SK-N-MC (cell line): ENCODE measurements around the gene PRR16.

Experiments
- EZH2 ChIP-seq: fragments of 200-600 bp; sonication (generic); IDR thresholded peaks from one replicate; pipeline ENCODE4 v1.6.1; 2017; ENCODE audit warnings: antibody characterized with exemption
- FOXP2 ChIP-seq: optimal IDR thresholded peaks from 2 replicates; pipeline ENCODE3; 2011; ENCODE audit warnings: mild to moderate bottlenecking, moderate library complexity; ENCODE audit not compliant: insufficient read depth; ENCODE audit errors: extremely low read length, control extremely low read depth
- POLR2AphosphoS5 ChIP-seq: IDR thresholded peaks from 2 replicates; pipeline ENCODE4 v1.6.1; 2012; ENCODE audit warnings: mild to moderate bottlenecking, low read depth, low read length, borderline replicate concordance

DNA sequence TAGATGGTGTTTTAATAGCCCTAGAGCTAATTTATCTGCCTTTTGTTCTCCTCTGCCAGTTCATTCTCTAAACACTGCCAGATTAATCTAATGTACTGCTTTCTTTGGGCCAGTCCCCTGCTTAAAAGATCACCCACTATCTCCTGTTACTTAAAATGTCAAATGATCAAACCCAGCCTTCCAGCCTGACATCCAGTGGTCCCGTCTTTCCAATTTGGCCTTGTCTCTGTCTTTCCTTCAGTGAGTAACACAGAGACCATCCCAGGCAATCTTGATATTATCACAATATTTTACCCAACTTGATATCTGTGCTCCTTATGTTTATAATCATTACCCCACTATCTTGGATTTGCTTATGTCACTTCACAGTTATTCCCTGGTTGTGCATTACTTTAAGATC, 12.0 kb downstream of the PRR16 start:
- TF ChIP-seq POLR2AphosphoS5 (no peak), EZH2 (no peak), FOXP2 (no peak)
